HEK293 (cell line): ENCODE measurements around the gene SH3BP2.

Source experiments
- CTCF ChIP-seq: fragments of 450-650 bp; formaldehyde crosslinking; IDR thresholded peaks from 2 replicates; pipeline ENCODE4 v1.5.1; 2016; ENCODE audit warnings: missing biosample characterization, missing genetic modification characterization
- HOXD13 ChIP-seq: sonication (generic); formaldehyde crosslinking; IDR thresholded peaks from 2 replicates; pipeline ENCODE4 v1.8.0; 2022; ENCODE audit warnings: missing genetic modification reagents, borderline replicate concordance
- PBX3 ChIP-seq: sonication (generic); formaldehyde crosslinking; IDR thresholded peaks from 2 replicates; pipeline ENCODE4 v1.8.1; 2022; ENCODE audit warnings: mild to moderate bottlenecking, moderate library complexity, missing genetic modification reagents
- YY1 ChIP-seq: fragments of 450-650 bp; formaldehyde crosslinking; IDR thresholded peaks from 2 replicates; pipeline ENCODE4 v1.5.1; 2018; ENCODE audit warnings: missing biosample characterization, missing genetic modification characterization
- ZBTB10 ChIP-seq: fragments of 450-650 bp; formaldehyde crosslinking; IDR thresholded peaks from 2 replicates; pipeline ENCODE4 v1.5.1; 2016; ENCODE audit warnings: missing biosample characterization, missing genetic modification characterization
- ZBTB26 ChIP-seq: fragments of 450-650 bp; formaldehyde crosslinking; optimal IDR thresholded peaks from 2 replicates; pipeline ENCODE3; 2016; ENCODE audit warnings: missing biosample characterization, mild to moderate bottlenecking, missing genetic modification characterization
- ZBTB7A ChIP-seq: fragments of 450-650 bp; formaldehyde crosslinking; IDR thresholded peaks from 2 replicates; pipeline ENCODE4 v1.5.1; 2016; ENCODE audit warnings: low read depth, missing biosample characterization, missing genetic modification characterization
- ZIC2 ChIP-seq: fragments of 450-650 bp; formaldehyde crosslinking; IDR thresholded peaks from 2 replicates; pipeline ENCODE4 v1.5.1; 2016; ENCODE audit warnings: missing biosample characterization, missing genetic modification characterization
- ZNF121 ChIP-seq: fragments of 450-650 bp; formaldehyde crosslinking; IDR thresholded peaks from 2 replicates; pipeline ENCODE4 v1.5.1; 2016; ENCODE audit warnings: missing biosample characterization, missing genetic modification characterization
- ZNF202 ChIP-seq: fragments of 450-650 bp; formaldehyde crosslinking; IDR thresholded peaks from 2 replicates; pipeline ENCODE4 v1.5.1; 2016; ENCODE audit warnings: missing biosample characterization, missing genetic modification characterization, borderline replicate concordance
- ZNF341 ChIP-seq: fragments of 450-650 bp; formaldehyde crosslinking; IDR thresholded peaks from 2 replicates; pipeline ENCODE4; 2016; ENCODE audit warnings: low read depth, missing biosample characterization, missing genetic modification characterization
- ZNF785 ChIP-seq: fragments of 450-650 bp; formaldehyde crosslinking; IDR thresholded peaks from 2 replicates; pipeline ENCODE4 v1.5.1; 2016; ENCODE audit warnings: missing biosample characterization, missing genetic modification characterization
- ZNF792 ChIP-seq: fragments of 450-650 bp; formaldehyde crosslinking; IDR thresholded peaks from 2 replicates; pipeline ENCODE4 v1.5.1; 2016; ENCODE audit warnings: missing biosample characterization, missing genetic modification characterization
- ZNF830 ChIP-seq: fragments of 450-650 bp; IDR thresholded peaks from 2 replicates; pipeline ENCODE4 v1.5.0; 2018; ENCODE audit warnings: missing biosample characterization, missing genetic modification characterization, low read depth, mild to moderate bottlenecking, moderate library complexity

GRCh38 chr4:2827874-2828751 lies 35.2 kb downstream of the SH3BP2 start:
- TF ChIP-seq CTCF (tag by site-specific recombination) (no peak), ZNF792 (tag by site-specific recombination) (no peak), ZBTB10 (no peak), ZIC2 (tag by site-specific recombination) (no peak), ZNF830 (tag by site-specific recombination) (no peak), ZBTB26 (tag by site-specific recombination) (no peak), ZNF202 (no peak), HOXD13 (CRISPR knock-in tag) (no peak), ZNF785 (tag by site-specific recombination) (no peak), PBX3 (CRISPR knock-in tag) (no peak), ZBTB7A (tag by site-specific recombination) (no peak), ZNF121 (tag by site-specific recombination) (no peak), ZNF341 (tag by site-specific recombination) (no peak), YY1 (no peak)
